RWPE2 (cell line): Measurements from ENCODE around the gene IPO5.

Experiments used
- ATAC-seq: fragments of 200-7000 bp; cut with Tn5 transposase; 3 replicates; pipeline ENCODE4 v1.9.1; 2021; ENCODE audit warnings: low read depth
- DNase-seq: peaks from one replicate; pipeline ENCODE4 v3.0.0-alpha.2; 2020; ENCODE audit warnings: low spot score
- H3K27ac ChIP-seq: fragments of 450-650 bp; 2 replicates; pipeline ENCODE4 v1.5.1; 2017; ENCODE audit warnings: mild to moderate bottlenecking; ENCODE audit not compliant: poor library complexity, severe bottlenecking
- H3K27me3 ChIP-seq: fragments of 250-450 bp; sonication (Bioruptor Pico); 2 replicates; pipeline ENCODE4 v1.5.1; 2021; ENCODE audit warnings: mild to moderate bottlenecking, moderate library complexity; ENCODE audit not compliant: insufficient read depth, poor library complexity, severe bottlenecking
- H3K36me3 ChIP-seq: fragments of 250-450 bp; sonication (Bioruptor Pico); 2 replicates; pipeline ENCODE4 v1.5.1; 2020; ENCODE audit warnings: low read depth, mild to moderate bottlenecking, moderate library complexity
- H3K4me1 ChIP-seq: fragments of 250-450 bp; sonication (Bioruptor Pico); 2 replicates; pipeline ENCODE4 v1.5.1; 2021; ENCODE audit warnings: mild to moderate bottlenecking, moderate library complexity; ENCODE audit not compliant: insufficient read depth, poor library complexity, severe bottlenecking
- H3K4me3 ChIP-seq: fragments of 250-450 bp; sonication (Bioruptor Pico); 2 replicates; pipeline ENCODE4 v1.5.1; 2021; ENCODE audit warnings: mild to moderate bottlenecking, moderate library complexity; ENCODE audit not compliant: severe bottlenecking
- H3K9me3 ChIP-seq: fragments of 250-450 bp; sonication (Bioruptor Pico); 2 replicates; pipeline ENCODE4 v1.5.1; 2021; ENCODE audit warnings: mild to moderate bottlenecking, moderate library complexity; ENCODE audit not compliant: severe bottlenecking
- TF ChIP-seq, protein P1 (sequence below): fragments of 450-650 bp; IDR thresholded peaks from one replicate; pipeline ENCODE4 v1.5.1; 2017; ENCODE audit warnings: mild to moderate bottlenecking, moderate library complexity; ENCODE audit not compliant: poor library complexity, severe bottlenecking

IPO5 gene

DNA sequence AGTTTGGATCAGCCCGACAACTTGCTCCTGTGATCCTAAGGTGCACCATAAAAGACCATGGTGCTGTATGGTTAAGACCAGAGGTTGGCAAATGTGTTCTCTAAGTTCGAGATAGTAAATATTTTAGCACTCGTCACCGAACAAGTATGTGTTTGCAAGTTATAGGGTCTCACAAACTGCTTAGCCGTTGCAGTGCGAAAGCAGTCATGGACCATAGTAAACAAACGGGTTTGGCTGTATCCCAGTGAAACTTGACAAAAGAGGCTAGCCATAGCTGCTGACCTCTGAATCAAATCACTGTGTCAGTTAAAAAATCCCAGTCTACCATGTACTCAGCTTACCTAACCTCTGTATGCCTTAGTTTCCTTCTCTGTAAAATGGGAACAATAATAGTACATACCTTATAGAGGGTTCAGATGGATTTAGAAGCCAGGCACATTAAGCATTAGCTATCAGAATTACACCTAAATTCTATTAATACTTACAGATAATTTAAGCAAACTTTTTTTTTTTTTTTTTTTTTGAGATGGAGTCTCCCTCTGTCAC, 72.1 kb downstream of the IPO5 start:
- Histone ChIP-seq H3K4me3 (no peak overlapping the region), H3K9me3 (no peaks in the 10 kb centered on the region), H3K27me3 (no peaks in the 10 kb centered on the region), H3K27ac (no peak overlapping the region), H3K4me1 (no peaks in the 10 kb centered on the region), H3K36me3 (peaks cover 30% of the 10 kb centered on the region)
- TF ChIP-seq, protein P1, sequence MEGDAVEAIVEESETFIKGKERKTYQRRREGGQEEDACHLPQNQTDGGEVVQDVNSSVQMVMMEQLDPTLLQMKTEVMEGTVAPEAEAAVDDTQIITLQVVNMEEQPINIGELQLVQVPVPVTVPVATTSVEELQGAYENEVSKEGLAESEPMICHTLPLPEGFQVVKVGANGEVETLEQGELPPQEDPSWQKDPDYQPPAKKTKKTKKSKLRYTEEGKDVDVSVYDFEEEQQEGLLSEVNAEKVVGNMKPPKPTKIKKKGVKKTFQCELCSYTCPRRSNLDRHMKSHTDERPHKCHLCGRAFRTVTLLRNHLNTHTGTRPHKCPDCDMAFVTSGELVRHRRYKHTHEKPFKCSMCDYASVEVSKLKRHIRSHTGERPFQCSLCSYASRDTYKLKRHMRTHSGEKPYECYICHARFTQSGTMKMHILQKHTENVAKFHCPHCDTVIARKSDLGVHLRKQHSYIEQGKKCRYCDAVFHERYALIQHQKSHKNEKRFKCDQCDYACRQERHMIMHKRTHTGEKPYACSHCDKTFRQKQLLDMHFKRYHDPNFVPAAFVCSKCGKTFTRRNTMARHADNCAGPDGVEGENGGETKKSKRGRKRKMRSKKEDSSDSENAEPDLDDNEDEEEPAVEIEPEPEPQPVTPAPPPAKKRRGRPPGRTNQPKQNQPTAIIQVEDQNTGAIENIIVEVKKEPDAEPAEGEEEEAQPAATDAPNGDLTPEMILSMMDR: no peak
- no peak for DNase-seq
- ATAC-seq: no peak

DNA sequence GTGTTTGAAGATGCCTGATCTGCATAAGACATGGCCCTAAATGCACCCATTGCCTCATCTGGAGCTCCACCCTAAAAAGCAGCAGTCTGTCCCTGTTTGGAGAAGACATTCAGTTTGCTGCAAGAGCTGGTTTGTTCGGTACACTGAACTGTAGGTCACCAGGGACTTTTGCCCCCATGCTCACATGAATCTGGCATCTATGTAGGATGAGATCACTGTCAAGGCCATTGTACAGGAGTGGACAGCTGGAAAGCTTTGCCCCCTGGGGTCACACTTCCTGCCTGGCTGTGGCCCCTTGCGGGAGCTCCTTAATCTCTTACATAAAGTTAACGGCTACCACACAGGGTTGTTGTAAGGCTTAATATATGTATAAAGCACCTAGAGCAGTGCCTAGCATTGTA, 73.0 kb downstream of the IPO5 start:
- Histone ChIP-seq H3K27ac (no peak overlapping the region), H3K9me3 (no peaks in the 10 kb centered on the region), H3K36me3 (peaks cover 21% of the 10 kb centered on the region), H3K27me3 (no peaks in the 10 kb centered on the region), H3K4me3 (no peak overlapping the region), H3K4me1 (no peaks in the 10 kb centered on the region)
- TF ChIP-seq, protein P1: no peak
- DNase-seq: no peak
- no peak; the same call in 2 of the 3 replicates for ATAC-seq

DNA sequence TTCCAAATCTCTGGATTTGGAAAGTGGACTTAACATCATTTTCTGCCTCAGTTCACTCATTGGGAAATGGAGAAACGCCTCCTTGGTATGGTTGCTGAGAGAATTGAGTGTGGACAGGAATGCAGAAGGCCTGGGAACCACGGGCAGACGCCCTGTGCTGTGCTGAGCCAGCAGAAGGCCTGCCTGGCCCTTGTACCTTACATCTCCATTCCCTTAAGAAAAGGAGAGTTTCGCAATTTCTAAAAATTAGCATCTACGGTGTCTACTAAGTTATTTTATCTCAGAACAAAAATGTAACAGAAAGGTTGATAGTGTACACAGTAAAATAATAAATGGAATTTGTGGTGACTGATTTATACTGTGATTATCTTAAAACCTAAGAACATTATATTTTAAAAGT, 78.7 kb downstream of the IPO5 start:
- Histone ChIP-seq H3K36me3 (no peaks in the 10 kb centered on the region), H3K27ac (no peak overlapping the region), H3K27me3 (no peaks in the 10 kb centered on the region), H3K4me1 (no peaks in the 10 kb centered on the region), H3K9me3 (no peaks in the 10 kb centered on the region), H3K4me3 (no peak overlapping the region)
- ATAC-seq: no peak
- TF ChIP-seq, protein P1: no peak
- no peak for DNase-seq

DNA sequence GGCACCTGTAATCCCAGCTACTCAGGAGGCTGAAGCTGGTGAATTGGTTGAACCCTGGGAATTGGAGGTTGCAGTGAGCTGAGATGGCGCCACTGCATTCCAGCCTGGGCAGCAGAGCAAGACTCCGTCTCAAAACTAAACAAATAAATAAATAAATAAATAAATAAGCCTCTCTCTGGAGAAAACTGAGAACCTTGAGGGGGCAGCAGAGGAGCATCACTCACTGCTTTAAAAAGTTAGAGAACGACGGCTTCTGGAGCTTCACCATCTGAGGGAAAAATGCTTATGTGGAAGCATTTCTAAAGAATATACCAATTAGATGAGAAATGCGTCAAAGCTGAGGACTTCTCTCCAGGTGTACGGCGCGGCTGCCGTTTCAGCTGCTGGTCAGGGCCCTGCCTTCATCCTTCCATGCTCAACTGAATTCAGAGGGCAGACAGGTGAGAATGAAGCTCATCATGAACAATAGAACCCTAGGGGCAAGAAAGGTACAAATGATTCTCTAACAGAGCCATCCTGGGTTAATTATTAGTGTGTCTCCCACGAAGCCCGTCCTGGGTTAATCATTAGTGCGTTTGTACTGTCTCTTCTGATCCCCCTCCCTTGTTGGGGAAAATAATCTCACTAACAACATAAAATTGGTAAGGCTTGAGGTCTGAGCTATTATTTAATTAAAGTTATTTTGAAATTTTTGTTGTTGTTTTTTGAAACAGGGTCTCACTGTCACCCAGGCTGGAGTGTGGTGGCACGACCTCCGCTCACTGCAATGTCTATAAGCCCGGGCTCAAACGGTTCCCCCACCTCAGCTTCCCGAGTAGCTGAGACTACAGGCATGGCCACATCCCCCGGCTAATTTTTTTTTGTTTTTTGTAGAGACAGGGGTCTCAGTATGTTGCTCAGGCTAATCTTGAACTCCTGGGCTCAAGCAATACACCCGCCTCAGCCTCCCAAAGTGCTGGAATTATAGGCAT, 80.1 kb downstream of the IPO5 start:
- no peaks in the 10 kb centered on the region for H3K27me3 ChIP-seq
- H3K9me3 ChIP-seq: no peaks in the 10 kb centered on the region
- no peak overlapping the region for H3K4me3 ChIP-seq
- DNase-seq (no peak), ATAC-seq (peak; percentile 60; the same call in 2 of the 3 replicates)
- H3K4me1 ChIP-seq: no peaks in the 10 kb centered on the region
- TF ChIP-seq, protein P1: peak; percentile 58
- H3K36me3 ChIP-seq: no peaks in the 10 kb centered on the region
- H3K27ac ChIP-seq: no peak overlapping the region
